ENCODE measurements around the gene IPMK.
A peak's percentile ranks its signal among the peaks of the same experiment; 100 is the strongest.

Gene IPMK

GRCh38 chr10:58291538-58292174, 24.0 kb upstream of the IPMK start:
- TF ChIP-seq, protein P1, sequence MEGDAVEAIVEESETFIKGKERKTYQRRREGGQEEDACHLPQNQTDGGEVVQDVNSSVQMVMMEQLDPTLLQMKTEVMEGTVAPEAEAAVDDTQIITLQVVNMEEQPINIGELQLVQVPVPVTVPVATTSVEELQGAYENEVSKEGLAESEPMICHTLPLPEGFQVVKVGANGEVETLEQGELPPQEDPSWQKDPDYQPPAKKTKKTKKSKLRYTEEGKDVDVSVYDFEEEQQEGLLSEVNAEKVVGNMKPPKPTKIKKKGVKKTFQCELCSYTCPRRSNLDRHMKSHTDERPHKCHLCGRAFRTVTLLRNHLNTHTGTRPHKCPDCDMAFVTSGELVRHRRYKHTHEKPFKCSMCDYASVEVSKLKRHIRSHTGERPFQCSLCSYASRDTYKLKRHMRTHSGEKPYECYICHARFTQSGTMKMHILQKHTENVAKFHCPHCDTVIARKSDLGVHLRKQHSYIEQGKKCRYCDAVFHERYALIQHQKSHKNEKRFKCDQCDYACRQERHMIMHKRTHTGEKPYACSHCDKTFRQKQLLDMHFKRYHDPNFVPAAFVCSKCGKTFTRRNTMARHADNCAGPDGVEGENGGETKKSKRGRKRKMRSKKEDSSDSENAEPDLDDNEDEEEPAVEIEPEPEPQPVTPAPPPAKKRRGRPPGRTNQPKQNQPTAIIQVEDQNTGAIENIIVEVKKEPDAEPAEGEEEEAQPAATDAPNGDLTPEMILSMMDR (IDR thresholded peaks at IDR 0.05; ENCODE audit: poor library complexity, severe bottlenecking) = peak; percentile 91
- Histone ChIP-seq H3K27me3 (ENCODE audit: insufficient read depth, poor library complexity, severe bottlenecking) (no peaks in the 10 kb centered on the region), H3K9me3 (ENCODE audit: severe bottlenecking) (no peaks in the 10 kb centered on the region), H3K4me1 (ENCODE audit: insufficient read depth, poor library complexity, severe bottlenecking) (no peaks in the 10 kb centered on the region), H3K27ac (ENCODE audit: poor library complexity, severe bottlenecking) (no peak overlapping the region), H3K4me3 (ENCODE audit: severe bottlenecking) (no peak overlapping the region), H3K36me3 (ENCODE audit: low read depth) (peaks cover 17% of the 10 kb centered on the region; the same call in 1 of the 2 replicates)
- DNase-seq (ENCODE audit: low spot score) = no peak
- peak; percentile 79 for ATAC-seq (ENCODE audit: low read depth)

- Histone ChIP-seq H3K4me1 (ENCODE audit: insufficient read depth, poor library complexity, severe bottlenecking) (peaks cover 7% of the 10 kb centered on the region), H3K9me3 (ENCODE audit: severe bottlenecking) (no peaks in the 10 kb centered on the region), H3K27me3 (ENCODE audit: insufficient read depth, poor library complexity, severe bottlenecking) (no peaks in the 10 kb centered on the region), H3K36me3 (ENCODE audit: low read depth) (peaks cover 19% of the 10 kb centered on the region), H3K4me3 (ENCODE audit: severe bottlenecking) (no peak overlapping the region), H3K27ac (ENCODE audit: poor library complexity, severe bottlenecking) (no peak overlapping the region)
- no peak for ATAC-seq (ENCODE audit: low read depth)
- TF ChIP-seq, protein P1 (IDR thresholded peaks at IDR 0.05; ENCODE audit: poor library complexity, severe bottlenecking) = no peak
- no peak for DNase-seq (ENCODE audit: low spot score)
These were observed 14.9 kb upstream of the IPMK start for GRCh38 chr10:58282615-58283014.

DNA sequence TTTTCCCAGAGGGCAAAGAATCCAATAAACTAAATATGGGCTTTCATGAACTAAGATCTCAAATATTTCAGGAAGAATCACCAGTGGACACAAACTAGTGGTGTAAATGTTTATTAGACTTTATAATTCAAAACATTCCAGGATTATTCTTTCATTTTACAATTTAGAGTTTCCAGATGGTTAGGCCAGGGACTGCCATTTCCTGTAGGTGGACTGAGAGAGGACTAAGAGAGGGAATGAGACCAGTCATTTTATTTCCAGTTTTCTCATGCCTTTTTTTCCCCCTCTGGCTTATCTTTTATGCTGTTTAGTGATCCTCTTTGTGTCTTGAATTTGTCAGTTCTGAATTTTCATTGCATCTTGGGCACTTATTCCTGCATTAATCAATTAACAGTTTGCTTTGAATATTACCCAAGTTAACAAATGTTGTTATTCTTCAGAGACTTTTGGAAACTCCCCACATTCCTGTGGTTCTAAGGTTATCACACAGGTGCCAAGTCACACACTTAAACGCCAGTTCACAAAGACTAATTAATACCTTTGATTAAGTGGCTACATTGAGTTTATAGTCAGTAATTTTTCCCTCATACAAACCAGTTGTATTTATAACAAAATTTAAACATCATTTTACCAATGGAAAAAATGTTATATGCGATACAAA, 13.5 kb upstream of the IPMK start:
- ATAC-seq (ENCODE audit: low read depth) (no peak), DNase-seq (ENCODE audit: low spot score) (no peak)
- H3K4me3 ChIP-seq (ENCODE audit: severe bottlenecking) = no peak overlapping the region
- H3K36me3 ChIP-seq (ENCODE audit: low read depth) = peaks cover 27% of the 10 kb centered on the region
- TF ChIP-seq, protein P1 (IDR thresholded peaks at IDR 0.05; ENCODE audit: poor library complexity, severe bottlenecking) = no peak
- H3K9me3 ChIP-seq (ENCODE audit: severe bottlenecking) = no peaks in the 10 kb centered on the region
- H3K27me3 ChIP-seq (ENCODE audit: insufficient read depth, poor library complexity, severe bottlenecking) = no peaks in the 10 kb centered on the region
- H3K27ac ChIP-seq (ENCODE audit: poor library complexity, severe bottlenecking) = no peak overlapping the region
- peaks cover 7% of the 10 kb centered on the region for H3K4me1 ChIP-seq (ENCODE audit: insufficient read depth, poor library complexity, severe bottlenecking)

GRCh38 chr10:58280477-58280876, 12.8 kb upstream of the IPMK start:
- peaks cover 7% of the 10 kb centered on the region for H3K4me1 ChIP-seq (ENCODE audit: insufficient read depth, poor library complexity, severe bottlenecking)
- no peak for DNase-seq (ENCODE audit: low spot score)
- H3K27me3 ChIP-seq (ENCODE audit: insufficient read depth, poor library complexity, severe bottlenecking) = no peaks in the 10 kb centered on the region
- TF ChIP-seq, protein P1 (IDR thresholded peaks at IDR 0.05; ENCODE audit: poor library complexity, severe bottlenecking) = no peak
- peaks cover 27% of the 10 kb centered on the region for H3K36me3 ChIP-seq (ENCODE audit: low read depth)
- no peak overlapping the region for H3K27ac ChIP-seq (ENCODE audit: poor library complexity, severe bottlenecking)
- no peak overlapping the region for H3K4me3 ChIP-seq (ENCODE audit: severe bottlenecking)
- H3K9me3 ChIP-seq (ENCODE audit: severe bottlenecking) = no peaks in the 10 kb centered on the region
- no peak; the same call in 2 of the 3 replicates for ATAC-seq (ENCODE audit: low read depth)

DNA sequence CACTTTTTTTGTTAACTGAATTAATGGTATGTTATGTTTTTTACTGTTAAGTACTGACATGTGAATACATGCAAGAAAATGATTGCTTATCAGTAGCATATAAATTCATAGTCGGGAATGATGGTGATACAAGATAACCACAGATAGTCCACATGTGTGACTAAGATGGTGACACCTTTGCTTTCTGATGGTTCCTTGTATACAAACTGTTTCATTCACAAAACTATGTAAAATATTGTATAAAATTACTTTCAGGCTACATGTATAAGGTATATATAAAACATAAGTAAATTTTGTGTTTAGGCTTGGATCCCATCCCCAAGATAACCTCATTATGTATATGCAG, 11.2 kb upstream of the IPMK start:
- TF ChIP-seq, protein P1 (IDR thresholded peaks at IDR 0.05; ENCODE audit: poor library complexity, severe bottlenecking) = no peak
- ATAC-seq (ENCODE audit: low read depth) = no peak
- Histone ChIP-seq H3K4me3 (ENCODE audit: severe bottlenecking) (no peak overlapping the region), H3K9me3 (ENCODE audit: severe bottlenecking) (no peaks in the 10 kb centered on the region), H3K27ac (ENCODE audit: poor library complexity, severe bottlenecking) (no peak overlapping the region), H3K36me3 (ENCODE audit: low read depth) (peaks cover 27% of the 10 kb centered on the region), H3K4me1 (ENCODE audit: insufficient read depth, poor library complexity, severe bottlenecking) (peaks cover 7% of the 10 kb centered on the region), H3K27me3 (ENCODE audit: insufficient read depth, poor library complexity, severe bottlenecking) (no peaks in the 10 kb centered on the region)
- DNase-seq (ENCODE audit: low spot score) = no peak
